HFF-Myc (cell line): Measurements from ENCODE around the gene GMCL2.

Experiments used
- DNase-seq: peaks from one replicate; pipeline ENCODE4 v3.0.0-alpha.2; 2011; ENCODE audit warnings: low read depth; ENCODE audit errors: extremely low read depth
- H3K4me3 ChIP-seq: replicated peaks from 2 replicates; pipeline ENCODE4 v1.5.1; 2011; ENCODE audit warnings: low read depth, mild to moderate bottlenecking, control low read depth, low read length
- CTCF ChIP-seq: IDR thresholded peaks from 2 replicates; pipeline ENCODE4 v1.5.1; 2012; ENCODE audit warnings: mild to moderate bottlenecking, low read depth, low read length, control low read depth; ENCODE audit errors: missing control alignments

The GMCL2 gene

GRCh38 chr5:178152491-178153444, 34.4 kb downstream of the GMCL2 start:
- peak overlapping the region; percentile 98 for H3K4me3 ChIP-seq
- no peak for DNase-seq
- TF ChIP-seq CTCF = no peak

- TF ChIP-seq CTCF = no peak
- H3K4me3 ChIP-seq = no peak overlapping the region
- DNase-seq = no peak
Measured at GRCh38 chr5:178150977-178151734, 36.0 kb downstream of the GMCL2 start.

GRCh38 chr5:178149199-178149932, 37.8 kb downstream of the GMCL2 start:
- no peak for TF ChIP-seq CTCF
- no peak overlapping the region for H3K4me3 ChIP-seq
- DNase-seq = no peak

GRCh38 chr5:178147406-178147805, 39.8 kb downstream of the GMCL2 start:
- no peak overlapping the region for H3K4me3 ChIP-seq
- DNase-seq = no peak
- TF ChIP-seq CTCF = no peak

- peak; percentile 78 for TF ChIP-seq CTCF
- DNase-seq = no peak
Measured at GRCh38 chr5:178145965-178146820, 41.0 kb downstream of the GMCL2 start.

GRCh38 chr5:178143901-178144300, 43.3 kb downstream of the GMCL2 start:
- no peak for DNase-seq
- H3K4me3 ChIP-seq = no peak overlapping the region
- no peak for TF ChIP-seq CTCF

More at GRCh38 chr5:178145965-178146820, 41.0 kb downstream of the GMCL2 start:
- H3K4me3 ChIP-seq = no peak overlapping the region
